Panc1 (cell line): ENCODE measurements around the gene TCHP. TPM values are rescaled to one million over a fixed set of nuclear protein-coding genes. Genes with fewer than 3 reads are reported as not detected.

ENCODE experiments used
- ATAC-seq: fragments of 200-7000 bp; cut with Tn5 transposase; 2 replicates; pipeline ENCODE4 v1.9.1; 2020; ENCODE audit warnings: mild to moderate bottlenecking, moderate library complexity
- BruUV-seq: library from RNA; stranded (reverse); fragments of 400-500 nt; replicated peaks from 2 replicates; lab custom pipeline; 2021; lab: Mats Ljungman, UMichigan
- CTCF ChIA-PET: fragments of 300-600 bp; sonication (Branson Sonifier 250); formaldehyde crosslinking; loops from one replicate; lab custom pipeline; 2022; ENCODE audit warnings: antibody characterized with exemption; lab: Charles Lee
- POLR2A ChIA-PET: fragments of 300-600 bp; sonication (Branson Sonifier 250); formaldehyde crosslinking; loops from one replicate; lab custom pipeline; 2022; ENCODE audit warnings: antibody characterized with exemption; lab: Charles Lee
- DNase-seq: peaks from one replicate; pipeline ENCODE4 v3.0.0-alpha.2; 2010; ENCODE audit warnings: low read depth, low spot score
- H3K27ac ChIP-seq: 2 replicates; pipeline ENCODE4 v1.5.1; 2011; ENCODE audit warnings: mild to moderate bottlenecking, low read length, inconsistent platforms
- H3K27me3 ChIP-seq: fragments of 200-500 bp; sonication (Bioruptor generic); 2 replicates; pipeline ENCODE4 v1.6.0; 2014; ENCODE audit warnings: low read length, inconsistent platforms; ENCODE audit not compliant: control insufficient read depth, insufficient read depth
- H3K36me3 ChIP-seq: fragments of 200-500 bp; sonication (Bioruptor generic); 2 replicates; pipeline ENCODE4 v1.5.1; 2014; ENCODE audit warnings: inconsistent platforms, mild to moderate bottlenecking, low read length, moderate library complexity; ENCODE audit not compliant: control insufficient read depth, insufficient read depth
- H3K4me1 ChIP-seq: 2 replicates; pipeline ENCODE4 v1.5.1; 2011; ENCODE audit warnings: inconsistent platforms, mild to moderate bottlenecking, low read length, moderate library complexity; ENCODE audit not compliant: control insufficient read depth, insufficient read depth
- H3K4me3 ChIP-seq, 2 experiments: 2 replicates each; pipeline ENCODE4 v1.5.1; 2011 to 2012; ENCODE audit warnings: low read depth in 2 of 2, low read length in 2 of 2, mild to moderate bottlenecking in 2 of 2, inconsistent platforms in 1 of 2, moderate library complexity in 1 of 2
- H3K9me3 ChIP-seq: fragments of 200-500 bp; sonication (Bioruptor generic); 2 replicates; pipeline ENCODE4 v1.5.1; 2014; ENCODE audit warnings: low read depth, mild to moderate bottlenecking, inconsistent platforms, low read length, moderate library complexity; ENCODE audit not compliant: control insufficient read depth, insufficient read depth
- CTCF ChIP-seq: fragments of 450-650 bp; IDR thresholded peaks from 2 replicates; pipeline ENCODE4 v1.5.1; 2017; ENCODE audit warnings: mild to moderate bottlenecking
- POLR2AphosphoS5 ChIP-seq: IDR thresholded peaks from 2 replicates; pipeline ENCODE4 v1.6.1; 2012; ENCODE audit warnings: mild to moderate bottlenecking, low read depth, low read length, moderate library complexity
- REST ChIP-seq, 2 experiments: IDR thresholded peaks; 2 replicates each; pipeline ENCODE4 v1.6.1; 2011 to 2012; ENCODE audit warnings: low read depth in 2 of 2, control low read depth in 1 of 2, low read length in 1 of 2, mild to moderate bottlenecking in 1 of 2, moderate library complexity in 1 of 2; ENCODE audit not compliant: insufficient read depth in 1 of 2
- SIN3A ChIP-seq: IDR thresholded peaks from 2 replicates; pipeline ENCODE4 v1.6.1; 2012; ENCODE audit warnings: low read depth, mild to moderate bottlenecking, low read length, moderate library complexity, borderline replicate concordance; ENCODE audit not compliant: insufficient read depth
- TCF7L2 ChIP-seq: IDR thresholded peaks from 2 replicates; pipeline ENCODE4 v1.6.1; 2011; ENCODE audit warnings: mild to moderate bottlenecking, low read depth, low read length, inconsistent platforms
- in situ Hi-C: cut with HindIII; loops from 2 replicates; pipeline ENCODE4 v1.10.0; 2016; ENCODE audit warnings: low sequenced_read_pairs, low pct_unique_long_range_greater_than_20kb
- intact Hi-C: fragments of 100-400 bp; cut with micrococcal nuclease; formaldehyde crosslinking; loops from one replicate; pipeline ENCODE4 v1.10.0; 2022; ENCODE audit not compliant: unreplicated experiment
- total RNA-seq: library from RNA; stranded (reverse); gene quantifications from one replicate; pipeline ENCODE4 v1.2.1, GENCODE V29; 2021; ENCODE audit not compliant: unreplicated experiment

The TCHP gene
- total RNA-seq, 1 experiment from 2014 or later = 25.0 TPM

GRCh38 chr12:109932878-109933503, 32.9 kb downstream of the TCHP start:
- no peaks in the 10 kb centered on the region for H3K4me1 ChIP-seq
- no peaks in the 10 kb centered on the region for H3K9me3 ChIP-seq
- no peak overlapping the region for H3K4me3 ChIP-seq
- H3K36me3 ChIP-seq = peaks cover 10% of the 10 kb centered on the region
- intact Hi-C loops (no loop called here), in situ Hi-C loops (no loop called here)
- no peaks in the 10 kb centered on the region for H3K27me3 ChIP-seq
- BruUV-seq = no TSS peak
- ATAC-seq = no peak
- no peak for DNase-seq
- ChIA-PET CTCF (no interaction called here), POLR2A (no interaction called here)
- no peak overlapping the region for H3K27ac ChIP-seq
- TF ChIP-seq SIN3A = no peak
- TF ChIP-seq POLR2AphosphoS5 = no peak
- no peak for TF ChIP-seq REST (IDR thresholded peaks at IDR 0.05; ENCODE audit: insufficient read depth in 1 of 2, low read depth in 2 of 2, low read length in 1 of 2)
- no peak for TF ChIP-seq CTCF
- TF ChIP-seq TCF7L2 = no peak

- Histone ChIP-seq H3K4me1 (no peaks in the 10 kb centered on the region), H3K4me3 (no peak overlapping the region), H3K27ac (no peak overlapping the region), H3K27me3 (no peaks in the 10 kb centered on the region), H3K9me3 (no peaks in the 10 kb centered on the region), H3K36me3 (peaks cover 10% of the 10 kb centered on the region)
- DNase-seq = no peak
- in situ Hi-C loops = no loop called here
- ChIA-PET CTCF (no interaction called here), POLR2A (no interaction called here)
- ATAC-seq = no peak
- TF ChIP-seq POLR2AphosphoS5 (no peak), SIN3A (no peak), REST (IDR thresholded peaks at IDR 0.05; ENCODE audit: insufficient read depth in 1 of 2, low read depth in 2 of 2, low read length in 1 of 2) (no peak), TCF7L2 (no peak), CTCF (no peak; the same call in 1 of the 2 replicates)
- BruUV-seq = no TSS peak
- intact Hi-C loops = no loop called here
Observed at GRCh38 chr12:109934026-109934425, 34.0 kb downstream of the TCHP start.
